GM12878 (cell line): Measurements from ENCODE around the gene ITPKB. TPM values are rescaled to one million over a fixed set of nuclear protein-coding genes. Genes with fewer than 3 reads are reported as not detected.

Source experiments
- ATAC-seq: fragments of 200-7000 bp; cut with Tn5 transposase; 3 replicates; pipeline ENCODE4 v1.9.1; 2020; ENCODE audit warnings: mild to moderate bottlenecking, moderate library complexity
- BruUV-seq: library from RNA; stranded (reverse); fragments of 400-500 nt; replicated peaks from 2 replicates; lab custom pipeline; 2021; lab: Mats Ljungman, UMichigan
- CTCF ChIA-PET: fragments of 300-600 bp; sonication (Branson Sonifier 250); formaldehyde crosslinking; extraction: SDS; loops from one replicate; lab custom pipeline; 2021; ENCODE audit warnings: inconsistent platforms; lab: Yijun Ruan, JAX
- POLR2A ChIA-PET: fragments of 350-600 bp; formaldehyde crosslinking; extraction: SDS; loops from one replicate; lab custom pipeline; 2021; ENCODE audit warnings: inconsistent platforms; lab: Charles Lee
- RAD21 ChIA-PET: fragments of 300-600 bp; sonication (Branson Sonifier 250); formaldehyde crosslinking; loops from one replicate; lab custom pipeline; 2023; ENCODE audit warnings: antibody characterized with exemption; ENCODE audit not compliant: unreplicated experiment; lab: Charles Lee
- SMC1A ChIA-PET: fragments of 300-600 bp; sonication (Branson Sonifier 250); formaldehyde crosslinking; loops from one replicate; lab custom pipeline; 2023; ENCODE audit not compliant: unreplicated experiment, uncharacterized antibody; lab: Charles Lee
- DNase-seq: peaks from one replicate; pipeline ENCODE4 v3.0.0-alpha.2; 2011; ENCODE audit warnings: low read depth, low spot score
- FAIRE-seq: peaks from 3 replicates; lab custom pipeline; 2011; peaks lifted over from hg19 to GRCh38; lab: Jason Lieb, UNC
- H2AFZ ChIP-seq: 2 replicates; pipeline ENCODE4 v1.6.0; 2011; ENCODE audit warnings: low read depth, low read length, control low read depth; ENCODE audit not compliant: control insufficient read depth
- H3K27ac ChIP-seq: 2 replicates; pipeline ENCODE4 v1.5.1; 2011; ENCODE audit warnings: control low read depth; ENCODE audit not compliant: control insufficient read depth, insufficient read depth
- H3K27me3 ChIP-seq, 2 experiments: replicated peaks in 1 of 2; 2 replicates each; pipeline versions ENCODE4 v1.6.0 to v1.6.1; 2011; ENCODE audit warnings: low read length in 1 of 2; ENCODE audit not compliant: control insufficient read depth in 2 of 2, insufficient read depth in 2 of 2
- H3K36me3 ChIP-seq, 2 experiments: 2 replicates each; pipeline ENCODE4 v1.5.1; 2011; ENCODE audit warnings: low read length in 1 of 2; ENCODE audit not compliant: control insufficient read depth in 2 of 2, insufficient read depth in 2 of 2
- H3K4me1 ChIP-seq: 2 replicates; pipeline ENCODE4 v1.6.1; 2011; ENCODE audit warnings: mild to moderate bottlenecking, low read length, moderate library complexity, mixed read lengths; ENCODE audit not compliant: control insufficient read depth, insufficient read depth
- H3K4me2 ChIP-seq: 2 replicates; pipeline ENCODE4 v1.6.0; 2011; ENCODE audit warnings: control low read depth; ENCODE audit not compliant: control insufficient read depth, insufficient read depth
- H3K4me3 ChIP-seq: fragments of 200-600 bp; sonication (generic); 2 replicates; pipeline ENCODE4 v1.5.1; 2016
- H3K79me2 ChIP-seq: 2 replicates; pipeline ENCODE4 v1.6.0; 2011; ENCODE audit warnings: low read length; ENCODE audit not compliant: control insufficient read depth, insufficient read depth
- H3K9ac ChIP-seq: 2 replicates; pipeline ENCODE4 v1.8.0; 2011; ENCODE audit warnings: low read length, control low read depth, mixed read lengths; ENCODE audit not compliant: control insufficient read depth, insufficient read depth
- H3K9me3 ChIP-seq: replicated peaks from 3 replicates; pipeline ENCODE4 v1.5.1; 2011; ENCODE audit warnings: mild to moderate bottlenecking, low read length; ENCODE audit not compliant: control insufficient read depth, insufficient read depth
- H4K20me1 ChIP-seq: 2 replicates; pipeline ENCODE4 v1.6.0; 2011; ENCODE audit not compliant: control insufficient read depth, insufficient read depth
- ZZZ3 ChIP-seq: IDR thresholded peaks from 2 replicates; pipeline ENCODE4 v1.6.1; 2011; ENCODE audit warnings: low read depth; ENCODE audit not compliant: control insufficient read depth, insufficient read length
- WGBS: methylation state at CpG from one replicate; pipeline ENCODE4 v1.1.6; 2016; ENCODE audit warnings: low lambda C conversion rate; ENCODE audit not compliant: insufficient replicate concordance, insufficient coverage; ENCODE audit errors: missing lambda C conversion rate; 5-methylcytosine and 5-hydroxymethylcytosine counted together
- in situ Hi-C: fragments of 300-500 bp; cut with MboI; formaldehyde crosslinking; loops from 9 replicates; pipeline ENCODE4 v1.14.3; 2018; ENCODE audit warnings: mixed read lengths
- intact Hi-C: fragments of 100-400 bp; cut with micrococcal nuclease; formaldehyde crosslinking; loops from one replicate; pipeline ENCODE4 v1.14.2; 2022; ENCODE audit not compliant: unreplicated experiment
- polyA plus RNA-seq, 11 experiments: library from polyadenylated mRNA; depleted of rRNA in 4 of 11; unstranded in 6 of 11; stranded (reverse) in 5 of 11; fragments of >200 nt; fragmentation: Nextera tagmentation in 4 of 11; fragmentation: Illumina TruSeq in 1 of 11; extraction: Ambion mirVana in 4 of 11; extraction: Trizol in 1 of 11; gene quantifications; 1 replicate in 1 of 11; 2 replicates in 10 of 11; pipeline versions ENCODE4 v1.2.1 to v1.2.3, GENCODE V29; 2011 to 2016; ENCODE audit warnings: inconsistent platforms in 2 of 11, missing spikeins in 2 of 11, low read depth in 1 of 11
- total RNA-seq, 4 experiments: library from RNA; depleted of rRNA in 3 of 4; stranded (reverse); fragments of >200 nt in 3 of 4; fragmentation: Illumina TruSeq in 1 of 4; extraction: Trizol in 1 of 4; gene quantifications; 2 replicates each; pipeline versions ENCODE4 v1.2.1 to v1.2.3, GENCODE V29; 2013 to 2021
- TF ChIP-seq, protein P1 (sequence below): fragments of 450-650 bp; IDR thresholded peaks from 2 replicates; pipeline ENCODE4 v1.6.1; 2014; ENCODE audit warnings: mild to moderate bottlenecking
- TF ChIP-seq, protein P2 (sequence below): fragments of 450-650 bp; IDR thresholded peaks from 2 replicates; pipeline ENCODE4 v1.6.1; 2017; ENCODE audit warnings: low read depth, mild to moderate bottlenecking, moderate library complexity

Gene ITPKB
- total and polyA plus RNA-seq, 10 of the 15 experiments (the other 5 are each of a cell fraction or from before 2014, with no cell fraction given), result 1.3 to 38.7 (median 12.9) TPM

DNA sequence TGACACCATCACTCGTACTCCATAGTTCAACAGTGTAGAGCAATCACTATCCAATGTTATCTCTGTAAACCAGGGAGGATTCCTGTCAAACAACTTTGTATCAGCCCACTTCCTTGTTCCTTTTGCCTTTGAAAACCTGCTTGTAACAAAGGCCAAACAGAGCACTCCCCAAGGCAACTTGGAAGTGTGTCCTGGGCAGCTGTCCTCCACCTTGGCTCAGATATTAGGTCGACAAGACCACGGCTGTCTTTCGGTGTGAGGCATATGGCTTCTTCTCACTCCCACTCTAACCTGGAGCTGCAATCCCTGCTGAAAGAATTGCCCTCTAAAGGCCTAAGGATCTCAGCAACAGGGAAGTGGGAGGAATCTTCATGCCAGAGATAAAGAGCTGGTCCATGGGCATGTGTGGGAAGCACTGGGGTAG lies 66.7 kb downstream of the ITPKB start (continued):
- TF ChIP-seq, protein P1, sequence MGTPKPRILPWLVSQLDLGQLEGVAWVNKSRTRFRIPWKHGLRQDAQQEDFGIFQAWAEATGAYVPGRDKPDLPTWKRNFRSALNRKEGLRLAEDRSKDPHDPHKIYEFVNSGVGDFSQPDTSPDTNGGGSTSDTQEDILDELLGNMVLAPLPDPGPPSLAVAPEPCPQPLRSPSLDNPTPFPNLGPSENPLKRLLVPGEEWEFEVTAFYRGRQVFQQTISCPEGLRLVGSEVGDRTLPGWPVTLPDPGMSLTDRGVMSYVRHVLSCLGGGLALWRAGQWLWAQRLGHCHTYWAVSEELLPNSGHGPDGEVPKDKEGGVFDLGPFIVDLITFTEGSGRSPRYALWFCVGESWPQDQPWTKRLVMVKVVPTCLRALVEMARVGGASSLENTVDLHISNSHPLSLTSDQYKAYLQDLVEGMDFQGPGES, result no peak
- no peak for TF ChIP-seq ZZZ3
- TF ChIP-seq, all 136 proteins: peak for 0

- in situ Hi-C loops, result no loop called here
- SMC1A ChIA-PET, result interaction anchor here (1.2 kb wide), 1 partner anchor 11 kb away, joined by 6 read pairs; no protein-coding TSS in a partner anchor
- H3K79me2 ChIP-seq, result peaks cover 12% of the 10 kb centered on the region
Measured at GRCh38 chr1:226671277-226671676, 67.8 kb downstream of the ITPKB start.

More at GRCh38 chr1:226671277-226671676, 67.8 kb downstream of the ITPKB start:
- intact Hi-C loops, result no loop called here
- Histone ChIP-seq H4K20me1 (0 out of 2 replicates have a peak, but pooled peaks cover 2% of the 10 kb centered on the region), H3K27me3 (no peaks in the 10 kb centered on the region), H3K9ac (no peak overlapping the region), H3K4me3 (no peak overlapping the region), H2AFZ (no peak overlapping the region), H3K36me3 (peaks cover 2 to 3% of the 10 kb centered on the region in 2 experiments; a peak in 2 of 4 replicates), H3K9me3 (no peaks in the 10 kb centered on the region), H3K4me2 (no peak overlapping the region), H3K4me1 (peaks cover 23% of the 10 kb centered on the region), H3K27ac (no peak overlapping the region)
- TF ChIP-seq, protein P2, sequence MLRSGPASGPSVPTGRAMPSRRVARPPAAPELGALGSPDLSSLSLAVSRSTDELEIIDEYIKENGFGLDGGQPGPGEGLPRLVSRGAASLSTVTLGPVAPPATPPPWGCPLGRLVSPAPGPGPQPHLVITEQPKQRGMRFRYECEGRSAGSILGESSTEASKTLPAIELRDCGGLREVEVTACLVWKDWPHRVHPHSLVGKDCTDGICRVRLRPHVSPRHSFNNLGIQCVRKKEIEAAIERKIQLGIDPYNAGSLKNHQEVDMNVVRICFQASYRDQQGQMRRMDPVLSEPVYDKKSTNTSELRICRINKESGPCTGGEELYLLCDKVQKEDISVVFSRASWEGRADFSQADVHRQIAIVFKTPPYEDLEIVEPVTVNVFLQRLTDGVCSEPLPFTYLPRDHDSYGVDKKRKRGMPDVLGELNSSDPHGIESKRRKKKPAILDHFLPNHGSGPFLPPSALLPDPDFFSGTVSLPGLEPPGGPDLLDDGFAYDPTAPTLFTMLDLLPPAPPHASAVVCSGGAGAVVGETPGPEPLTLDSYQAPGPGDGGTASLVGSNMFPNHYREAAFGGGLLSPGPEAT, result no peak
- ChIA-PET POLR2A (interaction anchor here (1.0 to 1.3 kb wide), 3 partner anchors 9 to 18 kb away, joined by 3 to 5 read pairs (median 3); no protein-coding TSS in a partner anchor), CTCF (interaction anchor here (1.0 to 1.5 kb wide), 2 partner anchors 40 to 63 kb away, joined by 3 to 5 read pairs; no protein-coding TSS in a partner anchor), RAD21 (interaction anchor here (1.4 kb wide), 1 partner anchor 17 kb away, joined by 3 read pairs; no protein-coding TSS in a partner anchor)
- no peak for ATAC-seq
- no TSS peak for BruUV-seq
- WGBS, result 89% methylated on average over 5 of the region's 5 CpGs
- DNase-seq, result no peak
- no peak for FAIRE-seq
